ENCODE results near the gene SUN3.
A peak's percentile ranks its signal among the peaks of the same experiment; 100 is the strongest.
"Not testable (repeated sequence)": the region's sequence is repeated elsewhere in the genome, so short reads cannot be mapped to it uniquely, and the experiment has no call there.

SUN3 gene

DNA sequence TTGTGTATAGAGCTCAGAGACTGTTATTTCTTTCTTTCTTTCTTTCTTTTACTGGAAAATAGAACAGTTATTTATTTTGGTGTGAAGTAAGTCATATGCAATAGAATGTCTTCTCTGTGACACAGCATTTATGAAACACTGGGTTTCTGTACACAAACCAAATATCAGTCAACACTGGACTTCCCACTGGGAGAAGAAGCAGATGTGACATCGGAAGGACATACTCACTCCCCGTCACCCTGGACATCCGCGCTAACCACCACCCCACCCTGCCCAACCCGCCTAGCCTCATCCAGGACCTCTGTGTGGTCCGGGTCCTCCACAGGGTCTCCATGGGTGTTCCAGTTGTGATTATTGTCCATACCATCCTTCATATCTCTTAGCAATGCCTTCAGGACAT is 22.0 kb downstream of the SUN3 start:
- H3K9me3 Mint-ChIP-seq = no peaks in the 10 kb centered on the region
- H3K27ac Mint-ChIP-seq = no peak overlapping the region
- no peak overlapping the region for H3K4me3 Mint-ChIP-seq
- peaks cover 9% of the 10 kb centered on the region for H3K27me3 Mint-ChIP-seq
- no peaks in the 10 kb centered on the region for H3K36me3 Mint-ChIP-seq (ENCODE audit: low read depth)
- no peaks in the 10 kb centered on the region for H3K4me1 Mint-ChIP-seq (ENCODE audit: low read depth)

DNA sequence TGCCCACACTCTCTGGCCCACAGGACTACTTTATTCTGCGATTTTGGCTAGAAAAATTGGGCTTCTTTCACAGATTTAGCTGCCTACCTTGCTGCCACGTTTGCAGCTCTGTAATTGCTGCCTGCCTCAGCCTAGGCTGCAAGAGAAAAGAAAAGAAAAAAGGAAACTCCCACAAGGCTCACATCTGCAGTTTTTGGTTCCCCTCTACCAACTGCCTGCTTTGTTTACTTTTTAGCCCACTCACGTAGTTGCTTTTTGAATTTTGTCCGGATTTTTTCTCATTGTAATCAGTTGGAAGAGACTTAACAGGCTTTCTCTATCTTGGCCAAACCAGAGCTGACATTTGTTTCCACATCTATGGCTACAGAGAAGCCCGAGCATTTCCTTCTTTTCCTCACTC is 24.3 kb downstream of the SUN3 start:
- H3K36me3 Mint-ChIP-seq (ENCODE audit: low read depth) = no peaks in the 10 kb centered on the region
- no peaks in the 10 kb centered on the region for H3K9me3 Mint-ChIP-seq

DNA sequence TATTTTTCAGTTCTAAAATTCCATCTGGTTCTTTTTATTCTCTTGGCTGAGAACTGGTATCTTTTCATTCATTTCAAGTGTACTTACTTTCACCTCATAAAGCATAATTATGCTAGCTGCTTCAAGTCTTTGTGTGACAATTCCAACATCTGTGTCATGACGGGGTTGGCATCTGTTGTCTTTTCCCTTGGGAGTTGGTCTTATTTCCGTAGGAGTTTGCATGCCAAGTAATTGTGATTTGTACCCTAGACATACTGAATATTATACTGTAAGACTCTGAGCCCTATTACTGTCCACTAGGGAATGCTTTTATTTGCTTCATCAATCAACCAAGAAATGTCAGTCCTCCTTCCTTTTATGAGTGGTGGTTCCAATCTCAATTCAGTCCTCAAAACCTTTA is 24.9 kb downstream of the SUN3 start:
- H3K27me3 Mint-ChIP-seq = peaks cover 9% of the 10 kb centered on the region
- H3K9me3 Mint-ChIP-seq = no peaks in the 10 kb centered on the region
- no peaks in the 10 kb centered on the region for H3K4me1 Mint-ChIP-seq (ENCODE audit: low read depth)
- H3K27ac Mint-ChIP-seq = no peak overlapping the region
- no peaks in the 10 kb centered on the region for H3K36me3 Mint-ChIP-seq (ENCODE audit: low read depth)
- H3K4me3 Mint-ChIP-seq = no peak overlapping the region

More for the DNA sequence above, 24.3 kb downstream of the SUN3 start:
- H3K4me1 Mint-ChIP-seq (ENCODE audit: low read depth) = no peaks in the 10 kb centered on the region
- H3K27ac Mint-ChIP-seq = no peak overlapping the region
- H3K4me3 Mint-ChIP-seq = no peak overlapping the region
- peaks cover 9% of the 10 kb centered on the region for H3K27me3 Mint-ChIP-seq

DNA sequence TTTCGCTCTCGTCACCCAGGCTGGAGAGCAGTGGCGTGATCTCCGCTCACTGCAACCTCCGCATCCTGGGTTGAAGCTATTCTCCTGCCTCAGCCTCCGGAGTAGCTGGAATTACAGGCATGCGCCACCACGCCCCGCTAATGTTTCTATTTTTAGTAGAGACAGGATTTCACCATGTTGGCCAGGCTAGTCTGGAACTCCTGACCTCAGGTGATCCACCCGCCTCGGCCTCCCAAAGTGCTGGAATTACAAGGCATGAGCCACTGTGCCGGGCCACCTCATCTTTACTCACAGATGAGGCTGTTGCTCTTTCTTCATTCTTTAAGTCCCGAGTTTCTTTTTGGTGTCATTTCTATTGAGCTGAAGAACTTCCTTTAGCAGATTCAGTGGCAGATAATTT is 28.7 kb downstream of the SUN3 start:
- not testable (repeated sequence) for H3K4me3 Mint-ChIP-seq; H3K27ac Mint-ChIP-seq; H3K27me3 Mint-ChIP-seq; H3K36me3 Mint-ChIP-seq (ENCODE audit: low read depth); H3K9me3 Mint-ChIP-seq; H3K4me1 Mint-ChIP-seq (ENCODE audit: low read depth)

DNA sequence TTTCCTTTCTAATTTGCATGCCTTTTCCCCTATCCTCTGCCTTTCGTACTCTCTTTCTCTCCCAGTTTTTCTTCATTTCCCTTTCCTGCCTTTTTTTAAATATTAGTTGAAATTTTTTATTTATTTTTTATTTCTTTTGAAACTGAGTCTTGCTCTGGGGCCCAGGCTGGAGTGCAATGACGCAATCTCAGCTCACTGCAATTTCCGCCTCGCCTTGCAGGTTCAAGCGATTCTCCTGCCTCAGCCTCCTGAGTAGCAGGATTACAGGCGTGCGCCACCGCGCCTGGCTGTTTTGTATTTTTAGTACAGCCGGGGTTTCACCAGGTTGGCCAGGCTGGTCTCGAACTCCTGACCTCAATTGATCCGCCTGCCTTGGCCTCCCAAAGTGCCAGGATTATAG is 29.5 kb downstream of the SUN3 start:
- Mint-ChIP-seq H3K36me3 (ENCODE audit: low read depth) (no peaks in the 10 kb centered on the region), H3K9me3 (peaks cover 7% of the 10 kb centered on the region), H3K27me3 (peaks cover 3% of the 10 kb centered on the region), H3K27ac (no peak overlapping the region), H3K4me1 (ENCODE audit: low read depth) (no peaks in the 10 kb centered on the region), H3K4me3 (no peak overlapping the region)

DNA sequence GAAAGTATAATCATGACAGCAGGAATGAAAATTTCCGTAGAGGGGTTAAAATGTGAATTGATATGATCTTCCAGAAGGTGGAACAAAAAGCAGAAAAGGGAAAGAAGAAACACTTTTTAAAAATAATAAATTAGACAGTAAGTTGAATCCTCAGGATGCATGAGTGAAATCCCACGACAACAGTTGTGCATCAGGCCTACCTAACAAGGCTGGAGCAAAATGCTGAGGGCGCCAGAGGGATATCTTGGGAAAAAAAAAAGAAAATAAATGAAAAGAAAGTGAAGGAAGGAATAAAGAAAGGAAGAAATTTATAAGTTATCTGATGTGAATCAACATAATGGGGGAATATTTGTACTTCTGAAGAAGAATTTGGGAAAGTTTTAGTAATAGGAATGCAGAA is 36.5 kb downstream of the SUN3 start:
- H3K4me3 Mint-ChIP-seq = peak overlapping the region; percentile 89
- H3K27me3 Mint-ChIP-seq = no peaks in the 10 kb centered on the region
- peak overlapping the region; percentile 94 for H3K27ac Mint-ChIP-seq
- peaks cover 7% of the 10 kb centered on the region for H3K9me3 Mint-ChIP-seq
- no peaks in the 10 kb centered on the region for H3K36me3 Mint-ChIP-seq (ENCODE audit: low read depth)
- peaks cover 20% of the 10 kb centered on the region for H3K4me1 Mint-ChIP-seq (ENCODE audit: low read depth)

DNA sequence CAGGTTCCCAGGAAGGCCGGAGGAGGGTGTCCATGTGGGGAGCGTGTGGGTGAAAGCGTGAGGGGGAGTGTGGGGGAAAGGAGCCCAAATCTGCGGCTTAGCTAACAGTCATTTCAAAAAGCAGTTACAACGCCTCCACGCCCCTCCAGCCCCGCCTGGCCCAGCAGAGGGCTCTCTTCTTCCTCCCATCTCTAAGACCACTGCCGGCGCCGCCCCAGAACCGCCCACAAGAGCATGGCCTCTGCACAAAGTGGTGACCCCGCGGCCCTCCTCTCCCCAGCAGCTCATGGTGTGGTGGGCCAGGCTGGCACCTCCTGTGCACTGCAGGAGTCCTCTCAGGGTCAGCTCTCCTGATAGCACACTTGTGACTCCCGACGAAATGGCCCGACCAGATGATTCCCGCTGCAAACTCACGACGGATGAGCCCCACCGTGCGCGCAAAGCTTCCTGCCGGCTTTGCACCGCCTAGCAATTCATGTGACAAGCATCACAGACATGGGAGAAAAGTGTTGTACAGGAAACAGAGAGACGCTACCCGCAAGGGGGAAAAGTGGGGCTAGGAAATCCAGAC is 37.1 kb downstream of the SUN3 start:
- H3K4me3 Mint-ChIP-seq = peak overlapping the region; percentile 89
- H3K4me1 Mint-ChIP-seq (ENCODE audit: low read depth) = peaks cover 20% of the 10 kb centered on the region
- no peaks in the 10 kb centered on the region for H3K27me3 Mint-ChIP-seq
- peak overlapping the region; percentile 94 for H3K27ac Mint-ChIP-seq
- no peaks in the 10 kb centered on the region for H3K36me3 Mint-ChIP-seq (ENCODE audit: low read depth)
- peaks cover 7% of the 10 kb centered on the region for H3K9me3 Mint-ChIP-seq

DNA sequence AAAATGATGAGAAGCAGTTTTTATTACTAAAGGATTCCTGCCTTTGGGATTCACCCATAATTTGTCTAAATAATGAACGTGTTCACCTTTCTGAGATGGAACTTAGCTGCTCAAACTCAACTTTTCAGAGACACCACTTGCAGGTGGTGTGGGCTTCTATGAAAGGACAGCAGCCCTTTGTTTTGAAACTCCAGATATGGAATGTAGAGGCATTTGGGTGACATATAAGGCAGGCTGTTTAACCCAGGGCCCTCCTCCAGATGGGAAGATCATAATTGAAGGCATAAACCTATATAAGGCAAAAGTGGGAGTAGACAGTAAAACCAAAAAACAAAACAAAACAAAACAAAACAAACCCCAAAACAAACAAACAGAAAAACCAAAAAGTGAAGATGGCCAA is 37.6 kb downstream of the SUN3 start:
- no peaks in the 10 kb centered on the region for H3K36me3 Mint-ChIP-seq (ENCODE audit: low read depth)
- H3K4me3 Mint-ChIP-seq = peak overlapping the region; percentile 89
- peaks cover 20% of the 10 kb centered on the region for H3K4me1 Mint-ChIP-seq (ENCODE audit: low read depth)
- H3K9me3 Mint-ChIP-seq = peaks cover 7% of the 10 kb centered on the region
- H3K27me3 Mint-ChIP-seq = no peaks in the 10 kb centered on the region
- H3K27ac Mint-ChIP-seq = peak overlapping the region; percentile 94

DNA sequence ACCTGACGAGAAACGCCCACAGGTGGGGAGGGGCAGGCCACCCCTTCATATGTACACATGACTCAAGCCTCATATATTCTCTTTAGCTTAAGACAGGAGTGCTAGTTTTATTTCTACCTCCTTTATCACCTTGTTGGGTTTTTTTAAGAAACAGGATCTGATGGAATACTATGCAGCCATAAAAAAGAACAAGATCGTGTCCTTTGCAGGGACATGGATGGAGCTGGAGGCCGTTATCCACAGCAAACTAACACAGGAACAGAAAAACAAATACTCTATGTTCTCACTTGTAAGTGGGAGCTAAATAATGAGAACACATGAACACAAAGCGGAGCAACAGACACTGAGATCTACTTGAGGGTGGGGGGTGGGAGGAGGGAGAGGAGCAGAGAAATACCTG is 38.3 kb downstream of the SUN3 start:
- H3K9me3 Mint-ChIP-seq = peaks cover 7% of the 10 kb centered on the region
- no peak overlapping the region for H3K4me3 Mint-ChIP-seq
- no peak overlapping the region for H3K27ac Mint-ChIP-seq
- no peaks in the 10 kb centered on the region for H3K27me3 Mint-ChIP-seq
- peaks cover 20% of the 10 kb centered on the region for H3K4me1 Mint-ChIP-seq (ENCODE audit: low read depth)
- no peaks in the 10 kb centered on the region for H3K36me3 Mint-ChIP-seq (ENCODE audit: low read depth)

DNA sequence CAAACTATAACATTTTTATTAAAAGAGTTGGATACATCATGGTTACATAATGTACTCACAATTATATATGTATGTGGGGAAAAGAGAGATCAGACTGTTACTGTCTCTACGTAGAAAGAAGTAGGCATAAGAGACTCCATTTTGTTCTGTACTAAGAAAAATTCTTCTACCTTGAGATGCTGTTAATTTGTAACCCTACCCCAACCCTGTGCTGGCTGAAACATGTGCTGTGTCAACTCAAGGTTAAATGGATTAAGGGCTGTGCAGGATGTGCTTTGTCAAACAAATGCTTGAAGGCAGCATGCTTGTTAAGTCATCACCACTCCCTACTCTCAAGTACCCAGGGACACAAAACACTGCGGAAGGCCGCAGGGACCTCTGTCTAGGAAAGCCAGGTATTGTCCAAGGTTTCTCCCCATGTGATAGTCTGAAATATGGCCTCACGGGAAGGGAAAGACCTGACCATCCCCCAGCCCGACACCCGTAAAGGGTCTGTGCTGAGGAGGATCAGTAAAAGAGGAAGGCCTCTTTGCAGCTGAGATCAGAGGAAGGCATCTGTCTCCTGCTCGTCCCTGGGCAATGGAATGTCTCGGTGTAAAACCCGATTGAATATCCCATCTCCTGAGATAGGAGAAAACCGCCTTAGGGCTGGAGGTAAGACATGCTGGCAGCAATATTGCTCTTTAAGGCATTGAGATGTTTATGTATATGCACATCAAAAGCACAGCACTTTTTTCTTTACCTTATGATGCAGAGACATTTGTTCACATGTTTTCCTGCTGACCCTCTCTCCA is 39.1 kb downstream of the SUN3 start:
- H3K4me1 Mint-ChIP-seq (ENCODE audit: low read depth) = peaks cover 20% of the 10 kb centered on the region
- not testable (repeated sequence) for H3K27me3 Mint-ChIP-seq; H3K9me3 Mint-ChIP-seq; H3K36me3 Mint-ChIP-seq (ENCODE audit: low read depth); H3K27ac Mint-ChIP-seq; H3K4me3 Mint-ChIP-seq

DNA sequence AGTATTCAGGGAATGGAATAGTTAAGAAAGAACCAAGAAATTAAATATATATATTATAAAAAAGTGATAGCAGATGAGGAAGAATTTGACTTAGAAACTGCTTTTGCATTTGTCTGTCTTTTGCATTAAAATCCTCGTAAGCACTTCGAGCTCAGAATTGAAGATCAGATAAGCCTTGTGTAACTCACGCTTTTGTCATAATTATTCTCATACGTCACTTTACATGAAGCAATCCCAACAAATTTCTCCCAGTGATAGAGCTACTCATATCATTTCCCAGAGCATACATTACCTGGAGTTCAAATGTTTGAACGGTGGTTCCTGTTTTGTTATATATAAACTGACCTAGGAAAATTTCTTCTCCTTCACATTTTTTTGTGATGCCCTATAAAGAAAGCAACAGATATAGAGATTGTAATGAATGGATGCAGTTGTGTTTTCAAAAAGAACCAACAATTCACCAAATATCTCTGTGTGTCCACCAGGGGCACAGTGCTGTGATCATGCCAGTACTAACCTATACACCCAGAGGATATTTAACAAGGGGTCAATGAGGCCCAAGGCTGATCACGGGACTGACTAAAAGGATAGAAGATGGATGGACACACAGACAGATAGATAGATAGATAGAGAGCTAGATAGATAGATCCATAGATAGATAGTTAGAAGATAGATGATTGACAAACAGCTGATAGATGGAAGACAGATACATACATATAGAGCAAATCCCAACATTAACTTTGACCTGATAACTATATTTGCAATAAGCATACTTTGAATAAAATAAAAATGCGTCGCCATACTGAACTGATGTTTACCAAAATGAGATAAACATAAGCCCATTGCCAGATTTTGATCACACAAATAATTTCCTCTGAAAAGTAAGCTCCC is 40.2 kb downstream of the SUN3 start:
- Mint-ChIP-seq H3K36me3 (ENCODE audit: low read depth) (no peaks in the 10 kb centered on the region), H3K4me1 (ENCODE audit: low read depth) (peaks cover 20% of the 10 kb centered on the region), H3K27ac (no peak overlapping the region), H3K27me3 (no peaks in the 10 kb centered on the region), H3K9me3 (no peaks in the 10 kb centered on the region), H3K4me3 (no peak overlapping the region)

DNA sequence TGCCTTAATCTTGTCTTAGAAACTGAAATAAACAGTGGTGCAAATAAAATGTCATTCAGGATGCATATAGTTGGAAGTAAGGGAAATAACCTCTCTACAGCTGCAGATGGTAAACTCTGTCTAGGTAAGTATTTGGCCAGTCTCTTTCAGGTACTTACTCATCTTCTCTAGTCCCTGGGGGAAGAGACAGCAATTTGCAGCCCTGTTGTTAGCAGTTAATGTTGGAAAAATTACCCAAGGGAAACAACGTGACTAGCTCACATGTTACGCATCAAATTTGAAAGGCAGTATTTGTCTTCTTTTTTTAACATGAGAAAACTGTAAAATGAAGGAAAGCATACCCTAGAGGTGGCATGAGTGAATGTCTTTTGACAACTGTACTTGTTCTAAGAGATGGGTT is 46.3 kb downstream of the SUN3 start:
- Mint-ChIP-seq H3K27me3 (no peaks in the 10 kb centered on the region), H3K36me3 (ENCODE audit: low read depth) (peaks cover 13% of the 10 kb centered on the region), H3K9me3 (no peaks in the 10 kb centered on the region), H3K4me3 (no peak overlapping the region), H3K4me1 (ENCODE audit: low read depth) (peaks cover 24% of the 10 kb centered on the region), H3K27ac (no peak overlapping the region)

DNA sequence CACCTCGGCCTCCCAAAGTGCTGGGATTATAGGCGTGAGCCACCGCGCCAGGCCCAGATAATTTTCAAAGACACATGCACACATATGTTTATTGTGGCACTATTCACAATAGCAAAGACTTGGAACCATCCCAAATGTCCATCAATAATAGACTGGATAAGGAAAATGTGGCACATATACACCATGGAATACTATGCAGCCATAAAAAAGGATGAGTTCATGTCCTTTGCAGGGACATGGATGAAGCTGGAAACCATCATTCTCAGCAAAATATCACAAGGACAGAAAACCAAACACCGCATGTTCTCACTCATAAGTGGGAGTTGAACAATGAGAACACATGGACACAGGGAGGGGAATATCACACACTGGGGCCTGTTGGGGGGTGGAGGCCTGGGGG is 48.3 kb downstream of the SUN3 start:
- not testable (repeated sequence) for H3K27me3 Mint-ChIP-seq, H3K4me3 Mint-ChIP-seq, H3K9me3 Mint-ChIP-seq, H3K27ac Mint-ChIP-seq
- Mint-ChIP-seq H3K4me1 (ENCODE audit: low read depth) (peaks cover 34% of the 10 kb centered on the region), H3K36me3 (ENCODE audit: low read depth) (peaks cover 31% of the 10 kb centered on the region)

DNA sequence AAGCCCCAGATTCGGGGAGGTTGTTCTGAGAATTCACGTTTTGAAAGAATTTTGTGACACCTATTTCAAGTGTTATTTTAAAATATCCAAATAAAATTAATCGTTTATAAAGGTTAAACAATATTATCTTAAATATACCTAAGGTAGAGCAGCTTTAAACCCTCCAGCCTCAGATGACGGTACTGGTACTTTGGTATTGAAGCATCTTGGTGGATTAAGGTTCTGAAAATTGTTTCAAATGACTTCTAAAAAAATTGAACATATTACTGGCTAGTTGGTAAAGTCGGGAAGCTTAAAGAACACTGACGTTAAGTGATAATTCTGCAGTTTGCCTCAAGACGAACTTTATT is 49.1 kb downstream of the SUN3 start:
- H3K36me3 Mint-ChIP-seq (ENCODE audit: low read depth) = peaks cover 37% of the 10 kb centered on the region
- no peak overlapping the region for H3K27ac Mint-ChIP-seq
- H3K27me3 Mint-ChIP-seq = no peaks in the 10 kb centered on the region
- peaks cover 36% of the 10 kb centered on the region for H3K4me1 Mint-ChIP-seq (ENCODE audit: low read depth)
- H3K4me3 Mint-ChIP-seq = peak overlapping the region; percentile 91
- H3K9me3 Mint-ChIP-seq = no peaks in the 10 kb centered on the region

DNA sequence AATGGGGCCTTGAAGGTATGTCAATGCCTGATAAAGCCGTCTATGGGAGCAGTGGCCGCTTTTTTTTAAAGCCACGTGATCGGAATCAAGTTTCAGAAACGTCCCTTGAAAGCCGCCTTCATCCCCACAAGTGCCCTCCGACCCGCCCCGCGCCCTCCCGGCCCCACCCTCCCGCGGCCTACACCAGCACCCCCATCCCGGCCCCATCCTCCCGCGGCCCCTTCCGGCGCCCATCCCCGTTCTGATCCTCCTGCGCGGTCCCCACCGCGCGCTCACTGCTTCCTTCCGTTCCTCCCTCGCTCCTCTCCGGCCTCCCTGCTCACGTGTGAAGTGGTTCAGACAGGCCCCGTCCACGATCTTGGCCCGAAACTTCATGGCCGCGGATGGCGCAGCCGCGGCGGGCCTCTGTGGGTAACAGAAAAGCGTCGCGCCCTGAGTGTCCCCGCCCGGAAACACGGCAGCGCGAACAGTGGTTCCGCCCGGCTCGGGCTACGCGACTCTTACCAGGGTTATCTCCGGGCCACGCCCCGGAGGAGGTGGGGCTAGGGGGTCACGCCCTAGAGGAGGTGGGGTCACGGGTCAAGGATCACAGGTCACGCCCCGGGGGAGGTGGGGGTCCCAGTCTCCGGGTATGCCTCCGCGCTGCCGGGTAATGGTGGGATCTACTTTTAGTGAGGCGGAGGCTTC is 49.6 kb downstream of the SUN3 start, which contains the start of gene HUS1:
TSS of gene HUS1 (minus strand) at position 471 of the 687 bp plus-strand sequence. CDS start at position 375, 96 bp downstream.
- no peaks in the 10 kb centered on the region for H3K27me3 Mint-ChIP-seq
- no peaks in the 10 kb centered on the region for H3K9me3 Mint-ChIP-seq
- H3K4me1 Mint-ChIP-seq (ENCODE audit: low read depth) = peaks cover 41% of the 10 kb centered on the region
- H3K36me3 Mint-ChIP-seq (ENCODE audit: low read depth) = peaks cover 43% of the 10 kb centered on the region
- peak within 1 kb of the TSS; percentile 95 for H3K27ac Mint-ChIP-seq
- peak within 1 kb of the TSS; percentile 91 for H3K4me3 Mint-ChIP-seq
